HG02938 (cell line): ENCODE data around the gene COPZ1.
"Not testable (repeated sequence)": the region's sequence is repeated elsewhere in the genome, so short reads cannot be mapped to it uniquely, and the experiment has no call there.

Experiments
- ATAC-seq: cut with Tn5 transposase; IDR thresholded peaks from one replicate; pipeline ENCODE4 v1.9.1; 2021; ENCODE audit warnings: mild to moderate bottlenecking, moderate library complexity; ENCODE audit not compliant: unreplicated experiment

Gene COPZ1

GRCh38 chr12:54324617-54325441 is at the start of gene COPZ1:
TSS of gene COPZ1 (plus strand) at chr12:54325131. CDS start at chr12:54325164, 33 bp downstream.
- ATAC-seq = peak; percentile 99

GRCh38 chr12:54276368-54276767 is 48.6 kb upstream of the COPZ1 start:
- ATAC-seq = no peak

- ATAC-seq = no peak
These were observed 47.1 kb upstream of the COPZ1 start for GRCh38 chr12:54277823-54278276.

- ATAC-seq = no peak
These were observed 45.7 kb upstream of the COPZ1 start for GRCh38 chr12:54279227-54279631.

GRCh38 chr12:54279632-54280467 is 45.1 kb upstream of the COPZ1 start, which contains the start of gene CBX5:
TSS of gene CBX5 (minus strand) at chr12:54280122. CDS start at chr12:54257650, 22,472 bp downstream.
- peak; percentile 75 for ATAC-seq

GRCh38 chr12:54280468-54281260 is 44.3 kb upstream of the COPZ1 start, which contains the start of gene HNRNPA1:
TSS of gene HNRNPA1 (plus strand) at chr12:54280726. CDS start at chr12:54280808, 82 bp downstream.
- ATAC-seq = peak; percentile 86

- not testable (repeated sequence) for ATAC-seq
These were observed 43.7 kb upstream of the COPZ1 start for GRCh38 chr12:54281261-54281638.

GRCh38 chr12:54281694-54282093 is 43.2 kb upstream of the COPZ1 start:
- ATAC-seq = not testable (repeated sequence)

GRCh38 chr12:54282949-54283593 is 41.9 kb upstream of the COPZ1 start:
- no peak for ATAC-seq

GRCh38 chr12:54284070-54284780 is 40.7 kb upstream of the COPZ1 start:
- not testable (repeated sequence) for ATAC-seq

- no peak for ATAC-seq
These were observed 39.5 kb upstream of the COPZ1 start for GRCh38 chr12:54285150-54286041.

GRCh38 chr12:54286042-54287030 is 38.6 kb upstream of the COPZ1 start:
- no peak for ATAC-seq

GRCh38 chr12:54287261-54288157 is 37.4 kb upstream of the COPZ1 start:
- ATAC-seq = no peak

- ATAC-seq = no peak
These were observed 32.6 kb upstream of the COPZ1 start for GRCh38 chr12:54292083-54292930.

- no peak for ATAC-seq
These were observed 32.0 kb upstream of the COPZ1 start for GRCh38 chr12:54292931-54293241.
